Activated CD8-positive, alpha-beta memory T cell treated with anti-CD3 and anti-CD28 coated beads for 48 hours (primary cell): ENCODE data around the gene PIR.

Experiments
- DNase-seq, 3 experiments: peaks; one replicate each; pipeline ENCODE4 v3.0.0-alpha.2; 2020; ENCODE audit warnings: low read depth in 2 of 3, low spot score in 2 of 3

PIR gene

DNA sequence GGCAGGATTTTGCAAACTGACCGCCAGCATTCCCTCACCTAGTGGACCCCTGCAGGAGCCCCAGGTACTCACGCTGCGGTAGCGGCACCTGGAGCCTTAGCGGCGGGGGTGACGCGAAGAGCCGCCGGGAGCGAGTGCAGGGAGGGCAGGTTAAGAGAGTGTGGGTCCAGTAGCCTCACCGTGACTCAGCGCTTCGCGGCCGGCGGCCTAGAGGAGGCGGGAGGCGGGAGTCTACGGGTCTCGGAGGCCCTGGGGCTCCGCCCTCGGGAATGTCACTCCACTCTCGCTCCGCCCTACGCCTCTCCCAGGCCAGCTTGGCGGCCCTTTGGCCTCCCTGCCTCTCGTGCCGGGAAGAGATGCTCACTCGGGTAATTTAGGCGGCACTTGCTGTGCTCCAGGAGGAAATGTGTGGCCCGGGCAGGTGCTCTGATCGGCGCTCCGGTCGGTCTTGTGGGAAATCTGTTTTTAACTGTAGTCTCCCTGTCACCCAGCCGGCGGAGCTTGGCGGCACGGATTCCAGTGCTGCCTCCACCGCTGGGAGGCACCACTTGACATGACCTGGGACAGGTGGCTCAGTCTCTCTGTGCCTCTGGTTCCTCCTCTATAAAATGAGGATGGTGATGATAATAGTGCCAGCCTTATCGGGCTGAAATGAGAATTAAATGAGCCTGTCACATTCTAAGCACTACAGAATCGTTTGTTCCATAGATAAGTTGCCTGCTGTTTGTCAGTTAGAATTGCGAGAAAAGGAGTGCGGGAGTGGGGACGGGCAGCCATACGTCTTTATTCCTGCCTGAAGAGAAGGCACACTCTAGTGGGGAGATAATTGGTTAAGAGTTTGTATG, at the start of gene PIR:
Gene PIR, minus strand, starts transcription at position 216 of the 845 bp plus-strand sequence. CDS start 2,076 bp downstream, outside the sequence.
- peak; percentile 9 to 48 (median 15) for DNase-seq

GRCh38 chrX:15530318-15530717, 37.2 kb upstream of the PIR start:
- DNase-seq: no peak

DNA sequence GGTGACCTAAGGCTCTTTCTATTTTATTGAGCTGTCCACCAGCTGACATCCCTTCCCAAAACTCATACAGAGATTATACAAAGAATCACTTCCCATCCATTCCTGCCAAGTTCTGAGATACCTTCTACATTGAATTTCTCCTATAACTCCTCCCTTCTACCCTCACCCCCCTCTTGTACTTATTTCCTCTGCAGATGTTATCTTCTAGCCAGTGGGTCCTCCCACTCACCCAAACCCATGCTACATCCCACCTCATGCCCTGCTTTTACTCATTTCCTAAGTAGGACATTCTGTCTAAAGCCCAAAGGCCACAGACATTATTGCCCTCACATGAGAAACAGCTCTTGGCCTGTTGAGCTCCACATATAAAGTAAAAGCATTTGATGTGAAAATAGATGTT, 36.0 kb upstream of the PIR start:
- no peak for DNase-seq

DNA sequence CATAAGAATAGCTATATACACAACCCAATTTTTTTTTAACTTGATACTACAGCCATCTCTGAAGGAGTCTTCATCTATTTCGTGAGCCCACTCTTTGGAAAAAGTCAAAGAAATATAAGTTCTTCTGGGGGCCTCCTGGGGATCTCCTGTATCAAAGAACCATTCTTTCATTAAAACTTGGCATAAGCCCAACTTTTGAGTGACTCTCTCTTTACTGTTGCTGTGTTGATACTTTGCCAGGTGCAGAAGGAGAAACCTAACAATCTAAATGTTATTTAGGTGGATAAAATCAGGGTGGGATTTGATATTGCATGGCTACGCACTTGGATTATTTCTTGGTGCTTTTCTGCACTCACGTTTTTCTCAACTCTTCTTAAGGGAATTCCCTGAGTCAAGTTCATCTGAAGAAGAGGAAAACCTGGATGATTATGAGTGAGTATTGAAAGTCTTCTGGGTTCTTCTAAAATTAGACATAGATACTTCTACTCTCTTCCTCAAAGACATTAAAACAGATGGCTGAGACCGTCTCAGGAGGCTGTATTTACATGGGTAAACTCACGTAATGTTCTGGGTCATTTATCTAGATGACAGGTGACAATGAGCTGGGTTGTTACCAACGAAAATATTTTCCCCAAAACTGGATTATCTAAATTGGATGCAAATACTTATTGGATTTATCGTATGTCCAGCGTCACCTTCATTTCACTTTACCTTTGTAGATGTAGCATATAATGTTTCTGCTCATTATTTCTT, 32.7 kb upstream of the PIR start:
- DNase-seq: no peak

DNA sequence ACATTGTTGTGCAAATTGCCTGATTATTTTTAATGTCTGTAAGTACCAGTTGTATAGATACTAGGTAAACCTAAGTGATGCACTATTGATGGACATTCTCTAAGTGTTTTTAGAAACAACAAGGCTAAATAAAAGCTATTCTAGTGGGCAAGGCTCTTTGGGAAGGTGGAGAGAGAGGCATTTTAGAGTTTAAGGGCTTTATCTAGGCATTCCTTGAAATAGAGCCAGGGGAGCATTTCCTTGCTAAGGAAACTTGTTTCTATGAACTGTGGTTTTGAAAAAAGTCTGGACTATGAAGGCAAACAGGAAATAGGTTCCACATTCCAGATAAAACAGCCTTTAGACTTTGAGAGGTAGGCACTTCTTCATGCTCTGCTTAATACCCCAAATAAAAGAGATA, 31.3 kb upstream of the PIR start:
- no peak for DNase-seq

GRCh38 chrX:15523088-15523487, 30.0 kb upstream of the PIR start:
- no peak for DNase-seq

- no peak for DNase-seq
Observed at GRCh38 chrX:15522464-15522863, 29.3 kb upstream of the PIR start.

DNA sequence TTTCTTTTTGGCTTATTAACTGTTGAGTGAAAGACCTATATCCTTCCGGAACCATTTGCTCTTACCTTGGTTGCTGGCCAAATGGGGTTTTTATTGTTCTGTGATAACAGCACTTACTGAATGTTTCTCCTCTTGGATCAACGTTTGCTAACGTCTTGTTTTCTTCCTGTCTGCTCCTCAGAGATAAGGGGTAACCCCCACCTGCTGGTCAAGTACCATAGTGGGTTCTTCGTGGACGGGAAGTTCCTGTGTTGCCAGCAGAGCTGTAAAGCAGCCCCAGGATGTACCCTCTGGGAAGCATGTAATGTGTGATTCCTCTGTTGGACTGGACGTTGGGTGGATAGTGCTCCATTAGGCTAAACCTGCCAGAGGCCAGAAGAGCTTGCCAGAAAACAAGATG, 22.8 kb upstream of the PIR start:
- DNase-seq: no peak

GRCh38 chrX:15514279-15514678, 21.1 kb upstream of the PIR start:
- DNase-seq: no peak

GRCh38 chrX:15512401-15512965, 19.4 kb upstream of the PIR start:
- no peak for DNase-seq

DNA sequence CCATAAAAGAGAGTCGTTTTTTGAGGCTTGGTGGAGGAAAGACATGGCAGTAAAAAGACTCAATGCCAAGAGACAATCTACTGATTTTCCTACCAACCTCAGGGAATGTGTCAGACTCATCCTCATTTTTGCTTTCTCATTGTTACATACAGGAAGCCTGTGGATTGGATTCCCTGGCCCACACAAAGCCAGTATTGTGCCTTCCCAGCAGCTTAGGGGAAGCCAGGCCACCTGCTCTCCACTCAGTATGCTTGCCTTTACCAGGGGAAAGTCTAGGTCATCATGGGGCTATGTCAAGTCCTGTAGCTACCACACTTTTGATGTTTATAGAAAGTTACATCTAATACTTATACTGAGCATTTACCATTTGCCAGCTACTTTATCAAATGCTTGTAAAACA, 18.4 kb upstream of the PIR start:
- DNase-seq: no peak

GRCh38 chrX:15509845-15510244, 16.7 kb upstream of the PIR start:
- DNase-seq: no peak

GRCh38 chrX:15507005-15507404, 13.9 kb upstream of the PIR start:
- DNase-seq: no peak

DNA sequence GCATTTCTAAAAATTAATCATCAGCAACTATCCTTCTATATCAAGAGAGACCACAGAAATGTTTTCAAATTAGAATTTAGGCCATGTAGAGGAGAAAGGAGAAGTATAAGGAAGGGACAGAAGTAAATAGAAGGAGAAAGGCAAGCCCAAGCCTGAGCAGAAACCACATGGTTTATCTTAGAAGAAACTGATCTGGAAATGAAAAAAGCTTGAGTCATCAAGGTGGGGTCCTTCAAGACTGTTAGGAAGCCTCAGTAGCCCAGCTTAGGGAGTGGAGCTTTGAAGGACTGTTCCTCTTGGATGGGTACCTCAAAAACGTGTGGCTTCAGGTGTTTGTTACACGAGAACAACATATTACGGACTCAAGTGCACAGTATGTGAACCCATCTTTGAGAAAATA, 12.0 kb upstream of the PIR start:
- DNase-seq: no peak

DNA sequence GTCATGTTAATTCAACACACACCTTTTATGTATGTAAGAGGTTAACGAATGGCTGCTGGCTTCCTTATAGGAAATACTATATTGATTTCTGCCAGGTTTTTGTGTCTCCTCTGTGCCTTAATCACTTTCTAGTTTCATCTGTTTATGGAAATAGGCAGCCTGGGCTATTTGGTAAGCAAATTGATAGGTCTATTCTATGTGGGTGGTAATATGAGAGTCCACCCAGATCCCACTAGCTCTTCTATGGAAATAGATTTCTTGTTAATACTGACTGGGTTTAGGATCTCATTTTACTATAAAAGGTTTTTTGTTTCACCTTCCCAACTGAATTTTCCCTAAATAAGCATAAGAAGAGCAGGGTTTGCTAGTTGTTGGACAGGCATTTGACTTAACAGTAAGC, 11.5 kb upstream of the PIR start:
- DNase-seq: no peak

DNA sequence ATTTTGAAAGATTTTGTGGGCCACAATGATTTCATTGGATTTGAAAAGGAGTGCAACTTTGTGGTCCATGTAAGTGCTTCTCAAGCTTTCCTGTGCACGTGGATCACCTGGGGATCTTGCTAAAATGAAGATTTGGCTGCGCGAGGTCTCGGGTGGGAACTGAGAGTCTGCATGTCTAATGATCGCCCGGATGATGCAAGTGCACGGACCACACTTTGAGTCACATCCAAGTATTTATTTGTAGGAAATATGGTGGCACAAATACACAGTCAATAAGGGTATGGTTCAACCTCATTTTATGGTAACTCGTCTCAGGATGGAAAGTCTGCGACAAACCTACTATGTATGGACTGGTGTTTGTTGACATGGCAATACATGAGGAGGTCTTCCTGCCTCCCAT, 8.4 kb upstream of the PIR start:
- DNase-seq: no peak

GRCh38 chrX:15500497-15500966, 7.4 kb upstream of the PIR start, which contains the start of gene BMX:
BMX (plus strand) TSS chrX:15500807; CDS start chrX:15508354, 7,547 bp downstream.
- no peak for DNase-seq

GRCh38 chrX:15499976-15500375, 6.8 kb upstream of the PIR start:
- no peak for DNase-seq

DNA sequence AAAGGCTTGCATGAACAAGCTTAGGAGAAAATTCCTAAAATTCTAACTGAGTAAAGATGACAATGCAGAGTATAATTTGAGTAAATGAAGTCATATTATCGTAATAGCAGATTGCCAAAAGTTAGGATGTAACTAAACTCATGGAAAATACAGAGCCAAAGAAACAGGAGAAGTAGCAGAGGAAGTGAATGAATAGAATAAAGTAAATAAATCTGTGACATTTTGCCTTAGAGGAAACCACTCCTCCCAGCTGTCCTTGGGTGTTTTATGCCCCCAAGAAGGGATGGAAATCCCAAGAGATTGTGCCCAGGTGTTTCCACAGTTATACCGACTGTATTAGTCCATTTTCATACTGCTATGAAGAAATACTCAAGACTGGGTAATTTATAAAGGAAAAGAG, 5.6 kb upstream of the PIR start:
- DNase-seq: no peak

DNA sequence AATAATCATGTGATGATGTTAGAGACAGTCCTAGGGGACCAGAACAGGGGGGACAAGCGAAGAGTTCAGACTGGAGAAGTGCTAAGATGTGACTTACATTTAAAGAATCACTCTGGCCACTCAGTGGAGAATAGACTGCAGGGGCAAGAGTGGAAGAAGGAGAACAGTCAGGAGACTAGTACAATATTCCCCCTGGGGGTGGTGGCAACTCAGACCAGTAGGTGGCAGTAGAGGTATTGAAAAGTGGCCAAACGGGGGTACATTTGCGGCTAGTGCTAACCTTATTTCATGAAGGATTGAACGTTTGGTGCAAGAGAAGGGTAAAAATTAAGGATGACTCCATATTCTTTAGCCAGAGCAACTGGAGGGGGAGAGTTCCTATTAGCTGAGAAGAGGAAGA, 4.7 kb upstream of the PIR start:
- peak in 2 of 3 experiments; percentile 1 to 13 for DNase-seq

GRCh38 chrX:15496824-15497223, 3.7 kb upstream of the PIR start:
- no peak for DNase-seq

- no peak for DNase-seq
Observed at GRCh38 chrX:15495801-15496200, 2.7 kb upstream of the PIR start.
